Measurements from ENCODE around the gene ZNF281.

Gene ZNF281

DNA sequence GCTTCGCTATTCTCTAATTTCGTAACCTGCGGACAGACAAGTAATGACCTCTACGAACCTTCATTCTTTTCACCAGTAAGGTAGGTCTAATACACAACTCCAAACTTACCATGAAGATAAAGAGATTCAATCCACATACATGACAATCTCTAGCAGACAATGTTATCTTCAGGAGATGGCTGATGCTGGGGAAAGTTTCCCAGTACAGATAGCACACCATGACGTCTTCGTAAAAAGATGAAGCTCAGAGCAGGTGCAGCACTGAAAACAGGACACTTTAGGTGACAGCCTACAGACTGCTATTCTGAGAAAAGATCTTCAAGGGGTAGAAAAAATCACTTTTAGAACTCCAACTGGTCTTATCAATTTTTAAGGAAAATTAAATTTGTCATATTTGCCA is 41.3 kb downstream of the ZNF281 start:
- no peak overlapping the region for H3K27ac ChIP-seq
- TF ChIP-seq, protein P1, sequence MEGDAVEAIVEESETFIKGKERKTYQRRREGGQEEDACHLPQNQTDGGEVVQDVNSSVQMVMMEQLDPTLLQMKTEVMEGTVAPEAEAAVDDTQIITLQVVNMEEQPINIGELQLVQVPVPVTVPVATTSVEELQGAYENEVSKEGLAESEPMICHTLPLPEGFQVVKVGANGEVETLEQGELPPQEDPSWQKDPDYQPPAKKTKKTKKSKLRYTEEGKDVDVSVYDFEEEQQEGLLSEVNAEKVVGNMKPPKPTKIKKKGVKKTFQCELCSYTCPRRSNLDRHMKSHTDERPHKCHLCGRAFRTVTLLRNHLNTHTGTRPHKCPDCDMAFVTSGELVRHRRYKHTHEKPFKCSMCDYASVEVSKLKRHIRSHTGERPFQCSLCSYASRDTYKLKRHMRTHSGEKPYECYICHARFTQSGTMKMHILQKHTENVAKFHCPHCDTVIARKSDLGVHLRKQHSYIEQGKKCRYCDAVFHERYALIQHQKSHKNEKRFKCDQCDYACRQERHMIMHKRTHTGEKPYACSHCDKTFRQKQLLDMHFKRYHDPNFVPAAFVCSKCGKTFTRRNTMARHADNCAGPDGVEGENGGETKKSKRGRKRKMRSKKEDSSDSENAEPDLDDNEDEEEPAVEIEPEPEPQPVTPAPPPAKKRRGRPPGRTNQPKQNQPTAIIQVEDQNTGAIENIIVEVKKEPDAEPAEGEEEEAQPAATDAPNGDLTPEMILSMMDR (IDR thresholded peaks at IDR 0.05) = no peak

DNA sequence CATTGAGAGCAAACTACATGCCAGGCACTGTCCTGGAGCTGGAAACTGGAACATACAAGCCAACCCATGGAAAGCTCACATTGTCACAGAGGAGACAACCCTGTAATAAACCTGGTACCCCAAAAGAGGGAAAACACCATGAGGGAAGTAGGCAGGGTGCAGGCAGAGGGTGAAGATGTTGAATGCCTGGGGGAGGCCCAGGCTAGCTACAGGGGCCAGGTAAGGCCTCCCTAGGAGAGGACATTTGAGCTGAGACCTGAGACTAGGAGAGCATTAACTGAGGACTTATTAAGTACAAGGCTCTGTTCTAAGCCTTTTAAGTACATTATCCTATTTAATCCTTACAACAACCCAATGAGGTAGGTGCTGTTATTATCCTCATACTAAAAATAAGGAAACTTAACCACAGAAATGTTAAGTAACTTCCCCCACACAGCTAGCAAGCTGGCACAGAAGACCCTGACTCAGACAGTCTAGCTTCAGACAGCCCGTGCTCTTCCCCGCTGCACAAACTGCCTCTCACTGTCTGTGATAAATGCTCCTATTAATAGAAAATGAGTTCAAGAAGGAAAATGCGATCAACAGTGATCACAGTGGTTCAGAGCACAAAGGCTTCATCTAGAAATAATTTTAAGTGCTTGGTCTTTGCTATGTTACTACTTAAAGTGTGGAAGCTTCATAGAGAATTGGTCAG is 41.8 kb downstream of the ZNF281 start:
- no peak for TF ChIP-seq ZFX (IDR thresholded peaks at IDR 0.05; ENCODE audit: borderline replicate concordance)
- TF ChIP-seq, protein P1 (IDR thresholded peaks at IDR 0.05) = no peak
- H3K27ac ChIP-seq = no peak overlapping the region

DNA sequence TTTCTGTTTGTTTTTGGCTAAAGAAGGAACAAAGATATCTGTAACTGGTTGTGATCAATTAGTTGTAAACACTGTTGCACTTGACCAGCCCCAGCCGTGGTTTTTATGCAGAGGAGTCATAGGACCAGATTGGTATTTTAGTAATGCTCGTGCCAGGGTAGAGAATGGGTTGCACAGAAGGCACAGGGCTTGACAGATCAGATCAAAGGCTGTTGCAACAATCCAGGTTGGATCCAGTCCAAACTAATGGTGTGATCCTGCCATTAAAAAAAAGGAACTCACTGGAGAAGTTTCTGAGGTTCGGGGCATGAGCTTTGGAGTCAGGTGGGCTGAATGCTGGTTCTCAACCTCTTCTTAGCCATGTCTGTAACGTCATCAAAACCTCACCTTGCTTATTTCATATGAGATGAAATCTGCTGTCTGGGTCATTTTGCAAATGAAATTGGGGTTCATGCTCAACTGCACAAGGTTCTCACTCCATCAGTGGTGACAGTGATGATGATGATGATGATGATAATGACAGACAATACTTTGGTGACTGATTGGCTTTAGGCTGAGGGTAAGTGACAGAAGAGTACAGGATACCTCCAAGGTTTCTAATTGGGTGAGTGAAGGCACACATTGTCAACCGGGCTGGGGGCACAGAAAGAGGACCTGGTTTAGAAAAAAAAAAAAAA is 43.1 kb downstream of the ZNF281 start:
- TF ChIP-seq ZFX (IDR thresholded peaks at IDR 0.05; ENCODE audit: borderline replicate concordance) = no peak
- TF ChIP-seq, protein P1 (IDR thresholded peaks at IDR 0.05) = no peak
- H3K27ac ChIP-seq = no peak overlapping the region

- no peak for TF ChIP-seq ZFX (IDR thresholded peaks at IDR 0.05; ENCODE audit: borderline replicate concordance)
- TF ChIP-seq, protein P1 (IDR thresholded peaks at IDR 0.05) = no peak
- H3K27ac ChIP-seq = no peak overlapping the region
Observed at GRCh38 chr1:200365897-200366426, 43.9 kb downstream of the ZNF281 start.

DNA sequence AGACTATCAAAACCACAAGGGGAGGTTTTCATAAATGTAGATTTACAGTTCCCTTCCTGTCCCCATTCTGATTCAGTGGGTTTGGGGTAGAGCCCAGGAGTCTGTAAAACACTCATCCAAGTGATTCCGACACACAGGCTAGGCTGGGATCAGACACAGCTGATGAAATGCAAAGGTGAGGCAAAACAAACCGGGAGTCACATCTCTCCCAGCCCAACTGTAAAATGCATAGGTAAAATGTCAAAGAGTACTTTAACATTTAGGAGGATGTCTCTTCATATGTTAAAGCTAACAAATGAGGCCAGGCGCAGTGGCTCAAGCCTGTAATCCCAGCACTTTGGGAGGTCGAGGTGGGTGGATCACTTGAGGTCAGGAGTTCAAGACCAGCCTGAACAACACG is 45.0 kb downstream of the ZNF281 start:
- H3K27ac ChIP-seq = no peak overlapping the region
- no peak for TF ChIP-seq ZFX (IDR thresholded peaks at IDR 0.05; ENCODE audit: borderline replicate concordance)
- TF ChIP-seq, protein P1 (IDR thresholded peaks at IDR 0.05) = no peak

DNA sequence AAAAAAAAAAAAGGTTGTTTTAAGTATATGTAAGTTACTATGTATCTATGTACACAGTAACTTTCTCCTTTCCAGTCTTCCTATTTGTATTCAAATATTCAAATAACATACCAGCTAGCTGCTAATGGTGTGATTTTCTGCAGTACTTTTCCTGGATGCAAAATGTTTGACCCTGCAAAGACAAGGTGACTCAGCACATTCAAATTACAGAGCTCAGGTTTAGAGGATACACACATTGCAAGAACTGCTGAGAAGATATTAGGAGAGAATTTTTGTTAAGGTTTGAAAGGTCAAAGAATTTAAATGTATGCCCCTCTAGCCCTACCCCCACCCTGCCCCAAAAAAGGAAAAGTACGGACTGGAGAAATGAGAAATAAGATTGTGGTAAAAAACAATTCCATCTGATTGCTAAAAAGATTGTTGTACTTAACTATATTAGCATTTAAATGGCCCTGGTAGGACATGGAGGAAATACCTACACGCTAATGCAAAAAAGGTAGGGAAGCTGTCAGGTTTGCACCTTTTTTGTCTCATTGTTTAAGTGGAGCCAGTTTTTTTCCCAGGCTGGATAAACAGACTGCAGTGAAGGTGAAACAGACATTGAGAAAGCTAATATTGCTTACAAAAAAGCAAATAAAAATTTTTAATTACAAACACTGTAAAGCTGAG is 45.6 kb downstream of the ZNF281 start:
- no peak overlapping the region for H3K27ac ChIP-seq
- TF ChIP-seq ZFX (IDR thresholded peaks at IDR 0.05; ENCODE audit: borderline replicate concordance) = no peak
- TF ChIP-seq, protein P1 (IDR thresholded peaks at IDR 0.05) = no peak
